K562 (cell line): ENCODE measurements around the gene ANKRD11. TPM values are rescaled to one million over a fixed set of nuclear protein-coding genes. Genes with fewer than 3 reads are reported as not detected.
A peak's percentile ranks its signal among the peaks of the same experiment; 100 is the strongest.

Experiments used
- CCNT2 ChIP-seq: IDR thresholded peaks from 2 replicates; pipeline ENCODE4 v1.6.1; 2011; ENCODE audit warnings: borderline replicate concordance, low read depth, mild to moderate bottlenecking, moderate library complexity, mixed read lengths, low read length; ENCODE audit not compliant: insufficient read length; ENCODE audit errors: extremely low read depth
- DPF2 ChIP-seq: fragments of 450-650 bp; IDR thresholded peaks from 2 replicates; pipeline ENCODE4 v1.6.1; 2016
- ELF2 ChIP-seq: fragments of 250-450 bp; sonication (Bioruptor Pico); IDR thresholded peaks from 2 replicates; pipeline ENCODE4 v1.5.0; 2021; ENCODE audit warnings: mild to moderate bottlenecking
- ESRRB ChIP-seq: fragments of 250-450 bp; sonication (Bioruptor Pico); IDR thresholded peaks from 2 replicates; pipeline ENCODE4 v1.5.0; 2020; ENCODE audit warnings: mild to moderate bottlenecking, moderate library complexity, borderline replicate concordance
- FOSL1 ChIP-seq: fragments of 200-800 bp; sonication (Bioruptor generic); conservative IDR thresholded peaks from 2 replicates; pipeline ENCODE4 v1.6.1; 2016; ENCODE audit warnings: missing genetic modification characterization, missing compliant biosample characterization
- MEIS2 ChIP-seq: fragments of 450-650 bp; IDR thresholded peaks from 2 replicates; pipeline ENCODE4 v1.6.1; 2014; ENCODE audit warnings: mild to moderate bottlenecking; ENCODE audit not compliant: partially characterized antibody
- MGA ChIP-seq: fragments of 450-650 bp; IDR thresholded peaks from 2 replicates; pipeline ENCODE4 v1.6.1; 2016; ENCODE audit warnings: mild to moderate bottlenecking, moderate library complexity
- MYC ChIP-seq, 2 experiments: fragments of 250-450 bp in 1 of 2; sonication (Bioruptor Pico) in 1 of 2; IDR thresholded peaks; 2 replicates each; pipeline versions ENCODE4 v1.5.1 to v1.6.1; 2012 to 2021; ENCODE audit warnings: low read depth in 2 of 2, borderline replicate concordance in 1 of 2, improper control_type of control experiment in 1 of 2, low read length in 1 of 2, mild to moderate bottlenecking in 1 of 2, moderate library complexity in 1 of 2
- TFE3 ChIP-seq: fragments of 450-650 bp; formaldehyde crosslinking; IDR thresholded peaks from 2 replicates; pipeline ENCODE4 v1.4.0; 2020; ENCODE audit warnings: mild to moderate bottlenecking, mixed read lengths
- ZBTB17 ChIP-seq: fragments of 450-650 bp; formaldehyde crosslinking; IDR thresholded peaks from 2 replicates; pipeline ENCODE4 v1.4.0; 2020; ENCODE audit warnings: mild to moderate bottlenecking
- polyA plus RNA-seq, 8 experiments: library from polyadenylated mRNA; depleted of rRNA in 4 of 8; stranded (reverse) in 5 of 8; unstranded in 3 of 8; fragments of >200 nt; fragmentation: Nextera tagmentation in 2 of 8; fragmentation: Illumina TruSeq in 1 of 8; extraction: Ambion mirVana in 2 of 8; extraction: Trizol in 1 of 8; gene quantifications; 2 replicates each; pipeline versions ENCODE4 v1.2.1 to v1.2.3, GENCODE V29; 2011 to 2014; ENCODE audit warnings: inconsistent platforms in 1 of 8, missing spikeins in 1 of 8
- total RNA-seq, 7 experiments: library from RNA; depleted of rRNA in 6 of 7; stranded (reverse); fragments of >200 nt in 6 of 7; fragmentation: Illumina TruSeq in 2 of 7; extraction: Trizol in 2 of 7; gene quantifications; 2 replicates each; pipeline versions ENCODE4 v1.2.1 to v1.2.3, GENCODE V29; 2011 to 2021; ENCODE audit warnings: low replicate concordance in 1 of 7

ANKRD11 gene
- total and polyA plus RNA-seq, 9 of the 15 experiments (the other 6 are each of a cell fraction or from before 2014, with no cell fraction given), result 4.7 to 126 (median 31.7) TPM

- TF ChIP-seq ELF2 (CRISPR knock-in tag), result 0 out of 2 replicates have a peak, but pooled peaks have one; percentile 66
- TF ChIP-seq ZBTB17 (CRISPR knock-in tag), result 0 out of 2 replicates have a peak, but pooled peaks have one; percentile 54
- TF ChIP-seq DPF2, result peak; percentile 24; the same call in 1 of the 2 replicates
- TF ChIP-seq FOSL1 (tag), result peak; percentile 8; the same call in 1 of the 2 replicates
- TF ChIP-seq MGA, result peak; percentile 96
- peak; percentile 88 for TF ChIP-seq MYC (IDR thresholded peaks at IDR 0.05; ENCODE audit: low read depth, low read length)
- peak; percentile 12; the same call in 1 of the 2 replicates for TF ChIP-seq MYC (CRISPR knock-in tag; IDR thresholded peaks at IDR 0.05; ENCODE audit: borderline replicate concordance, low read depth)
- TF ChIP-seq TFE3 (CRISPR knock-in tag), result no peak
- TF ChIP-seq ESRRB (CRISPR knock-in tag), result no peak
- TF ChIP-seq MEIS2, result peak; percentile 94
- TF ChIP-seq CCNT2, result peak; percentile 67
These were observed 17.7 kb upstream of the ANKRD11 start, which contains the start of gene SPG7 (continued) for GRCh38 chr16:89507834-89508590.
